ENCODE results near the gene CUL3. TPM values are rescaled to one million over a fixed set of nuclear protein-coding genes. Genes with fewer than 3 reads are reported as not detected.

Gene CUL3
- total and polyA plus RNA-seq, 7 donors = 59.3 to 85.3 (median 65.6) TPM

GRCh38 chr2:224433442-224433841 is 151.7 kb downstream of the CUL3 start:
- no peaks in the 10 kb centered on the region for H3K9me3 ChIP-seq
- DNase-seq = no peak
- H3K4me1 ChIP-seq = no peaks in the 10 kb centered on the region
- intact Hi-C loops (cut with DNase I) = no loop called here
- no peak overlapping the region for H3K27ac ChIP-seq
- no peak overlapping the region for H3K4me3 ChIP-seq
- no peak for TF ChIP-seq EP300 (IDR thresholded peaks at IDR 0.05)
- no peak for TF ChIP-seq CTCF (IDR thresholded peaks at IDR 0.05)
- no peak for TF ChIP-seq POLR2A (IDR thresholded peaks at IDR 0.05)
- no peak for TF ChIP-seq POLR2AphosphoS5 (IDR thresholded peaks at IDR 0.05)
- 83 to 90% methylated on average over 10 of the region's 10 CpGs for WGBS, 2 donors
- no peaks in the 10 kb centered on the region for H3K36me3 ChIP-seq
- H3K27me3 ChIP-seq = no peaks in the 10 kb centered on the region

GRCh38 chr2:224432003-224432579 is 153.1 kb downstream of the CUL3 start:
- DNase-seq = no peak
- H3K4me3 ChIP-seq = no peak overlapping the region
- no peaks in the 10 kb centered on the region for H3K4me1 ChIP-seq
- H3K27ac ChIP-seq = no peak overlapping the region
- H3K27me3 ChIP-seq = no peaks in the 10 kb centered on the region
- WGBS, 2 donors = 89 to 91% methylated on average over 6 of the region's 6 CpGs
- no peaks in the 10 kb centered on the region for H3K9me3 ChIP-seq
- no peaks in the 10 kb centered on the region for H3K36me3 ChIP-seq
- intact Hi-C loops (cut with DNase I) = no loop called here
- no peak for TF ChIP-seq POLR2AphosphoS5 (IDR thresholded peaks at IDR 0.05)
- TF ChIP-seq CTCF (IDR thresholded peaks at IDR 0.05) = no peak
- TF ChIP-seq EP300 (IDR thresholded peaks at IDR 0.05) = no peak
- TF ChIP-seq POLR2A (IDR thresholded peaks at IDR 0.05) = no peak

GRCh38 chr2:224429441-224429810 is 155.7 kb downstream of the CUL3 start:
- Histone ChIP-seq H3K9me3 (no peaks in the 10 kb centered on the region), H3K27me3 (no peaks in the 10 kb centered on the region), H3K36me3 (no peaks in the 10 kb centered on the region), H3K4me3 (no peak overlapping the region), H3K4me1 (no peaks in the 10 kb centered on the region), H3K27ac (no peak overlapping the region)
- DNase-seq = no peak
- TF ChIP-seq POLR2A (IDR thresholded peaks at IDR 0.05) = no peak
- TF ChIP-seq CTCF (IDR thresholded peaks at IDR 0.05) = no peak
- TF ChIP-seq POLR2AphosphoS5 (IDR thresholded peaks at IDR 0.05) = no peak
- no peak for TF ChIP-seq EP300 (IDR thresholded peaks at IDR 0.05)
- intact Hi-C loops (cut with DNase I) = no loop called here
- 59 to 92% methylated on average over 2 of the region's 2 CpGs for WGBS, 2 donors

DNA sequence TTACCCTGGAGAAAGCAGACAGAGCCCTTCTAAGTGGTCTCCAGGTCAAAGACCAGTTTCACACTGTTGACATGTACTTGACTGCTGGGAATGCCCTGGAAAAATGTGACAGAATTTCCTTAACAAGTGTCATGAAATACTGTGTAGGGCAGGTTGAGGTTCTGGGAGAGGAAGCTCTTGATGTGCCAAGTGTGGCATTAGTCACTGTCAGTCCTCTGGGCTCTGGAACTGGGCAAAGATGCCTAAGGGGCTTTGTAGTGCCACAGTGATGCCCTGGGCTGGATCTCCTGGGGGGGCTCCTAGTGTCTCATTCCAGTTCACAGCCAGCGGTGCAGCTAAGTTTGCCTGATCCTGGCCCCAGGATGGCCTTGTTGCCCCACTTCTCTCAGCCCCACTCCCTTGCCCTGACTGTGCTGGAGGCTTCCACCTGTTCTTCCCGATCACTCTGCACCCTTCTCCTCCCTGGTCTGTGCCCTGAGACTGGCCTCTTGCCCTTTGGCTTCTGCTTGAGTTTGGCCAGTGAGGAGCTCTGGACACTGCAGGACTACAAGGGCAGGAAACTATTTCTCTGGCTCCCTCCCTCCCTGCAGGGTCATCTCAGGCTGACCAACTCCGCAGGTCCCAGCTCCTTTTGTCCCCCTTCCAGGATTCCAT is 156.2 kb downstream of the CUL3 start:
- no peaks in the 10 kb centered on the region for H3K4me1 ChIP-seq
- no peak overlapping the region for H3K4me3 ChIP-seq
- no peaks in the 10 kb centered on the region for H3K9me3 ChIP-seq
- no peaks in the 10 kb centered on the region for H3K27me3 ChIP-seq
- intact Hi-C loops (cut with DNase I) = no loop called here
- TF ChIP-seq POLR2AphosphoS5 (IDR thresholded peaks at IDR 0.05) (no peak), EP300 (IDR thresholded peaks at IDR 0.05) (no peak), CTCF (IDR thresholded peaks at IDR 0.05) (no peak), POLR2A (IDR thresholded peaks at IDR 0.05) (no peak)
- 72 to 94% methylated on average over 3 of the region's 3 CpGs for WGBS, 2 donors
- no peaks in the 10 kb centered on the region for H3K36me3 ChIP-seq
- DNase-seq = no peak
- H3K27ac ChIP-seq = no peak overlapping the region

GRCh38 chr2:224427471-224427870 is 157.7 kb downstream of the CUL3 start:
- no peak for TF ChIP-seq POLR2AphosphoS5 (IDR thresholded peaks at IDR 0.05)

More at GRCh38 chr2:224427471-224427870, 157.7 kb downstream of the CUL3 start:
- Histone ChIP-seq H3K27me3 (no peaks in the 10 kb centered on the region), H3K4me1 (no peaks in the 10 kb centered on the region), H3K36me3 (no peaks in the 10 kb centered on the region), H3K9me3 (no peaks in the 10 kb centered on the region), H3K4me3 (no peak overlapping the region), H3K27ac (no peak overlapping the region)
- no peak for DNase-seq
- intact Hi-C loops (cut with DNase I) = no loop called here
- WGBS, 2 donors = 81 to 85% methylated on average over 4 of the region's 4 CpGs
